GM18511 (cell line): ENCODE data around the gene SULT1A1.
A peak's percentile ranks its signal among the peaks of the same experiment; 100 is the strongest.
"Not testable (repeated sequence)": the region's sequence is repeated elsewhere in the genome, so short reads cannot be mapped to it uniquely, and the experiment has no call there.

Experiments
- ATAC-seq: cut with Tn5 transposase; IDR thresholded peaks from one replicate; pipeline ENCODE4 v1.9.1; 2021; ENCODE audit warnings: mild to moderate bottlenecking, moderate library complexity; ENCODE audit not compliant: unreplicated experiment

Gene SULT1A1

DNA sequence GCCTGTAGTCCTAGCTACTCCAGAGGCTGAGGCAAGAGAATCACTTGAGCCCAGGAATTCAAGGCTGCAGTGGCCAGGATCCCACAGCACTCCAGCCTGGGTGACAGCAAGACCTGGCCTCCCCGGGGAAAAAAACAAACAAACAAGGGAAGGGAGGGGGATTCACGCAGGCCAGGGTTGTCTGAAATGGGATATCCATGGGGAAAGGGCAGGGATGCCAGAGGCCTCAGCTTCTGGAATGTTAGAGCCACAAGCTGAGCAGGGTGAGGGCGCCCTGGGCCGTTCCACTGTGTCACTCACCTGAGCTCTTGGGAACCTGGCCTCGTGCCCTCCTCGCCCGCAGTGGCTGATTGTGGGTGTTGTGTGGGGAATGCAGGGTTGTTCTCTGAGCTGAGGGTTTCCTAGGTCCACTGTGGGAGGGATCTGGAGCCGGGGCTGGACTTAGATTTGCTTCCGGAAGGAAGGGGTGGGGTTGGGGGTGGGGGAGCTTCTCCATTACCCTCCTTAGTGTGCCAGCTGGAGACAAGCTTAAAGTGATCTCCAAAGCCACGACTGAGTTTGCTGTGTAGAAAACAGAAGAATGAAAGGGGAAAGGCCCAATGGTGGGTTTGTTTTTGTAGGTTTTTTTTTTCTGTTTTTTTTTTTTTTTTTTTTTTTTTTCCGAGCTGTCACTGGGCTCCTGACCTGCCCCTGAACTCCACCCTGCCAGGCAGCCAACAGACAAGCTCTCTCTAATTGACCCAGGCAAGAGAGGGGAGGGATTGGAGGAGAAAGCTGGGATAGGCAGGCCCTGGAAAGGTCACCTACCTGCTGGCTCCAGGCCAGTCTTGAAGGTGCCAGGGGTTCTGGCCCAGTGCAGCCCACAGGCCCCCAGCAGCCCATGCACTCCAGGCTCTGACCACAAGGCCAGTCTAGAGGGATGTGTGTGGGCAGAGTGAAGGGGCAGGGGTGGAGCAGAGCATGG, at the start of gene SULT1A1:
Gene SULT1A1, minus strand, starts transcription at position 414 of the 964 bp plus-strand sequence. CDS start 1,189 bp downstream, outside the sequence.
- ATAC-seq: no peak

DNA sequence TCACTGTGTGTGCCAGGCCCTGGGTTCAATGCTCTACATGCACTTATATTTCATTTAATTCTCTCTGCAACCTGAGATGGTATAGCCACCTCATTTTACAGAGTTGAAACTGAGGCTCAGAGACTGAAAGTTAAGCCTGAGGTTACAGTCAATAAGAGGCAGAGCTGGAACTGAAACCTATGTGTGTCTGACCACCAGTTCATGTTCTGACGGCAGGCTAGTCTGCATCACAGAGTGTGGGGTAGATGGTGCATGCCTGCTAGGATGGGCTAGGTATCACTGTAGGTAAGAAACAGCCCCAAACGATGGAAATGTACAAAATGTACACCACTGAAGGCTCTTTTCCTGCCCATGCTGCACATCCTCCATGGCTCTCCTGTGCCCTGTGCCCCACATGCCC, 30.1 kb upstream of the SULT1A1 start:
- ATAC-seq: not testable (repeated sequence)

GRCh38 chr16:28638359-28638758, 28.5 kb upstream of the SULT1A1 start:
- ATAC-seq: not testable (repeated sequence)

GRCh38 chr16:28637765-28638164, 27.9 kb upstream of the SULT1A1 start, which contains the start of gene NPIPB8:
NPIPB8 (plus strand) TSS chr16:28638065; CDS start chr16:28638361, 296 bp downstream.
- not testable (repeated sequence) for ATAC-seq

DNA sequence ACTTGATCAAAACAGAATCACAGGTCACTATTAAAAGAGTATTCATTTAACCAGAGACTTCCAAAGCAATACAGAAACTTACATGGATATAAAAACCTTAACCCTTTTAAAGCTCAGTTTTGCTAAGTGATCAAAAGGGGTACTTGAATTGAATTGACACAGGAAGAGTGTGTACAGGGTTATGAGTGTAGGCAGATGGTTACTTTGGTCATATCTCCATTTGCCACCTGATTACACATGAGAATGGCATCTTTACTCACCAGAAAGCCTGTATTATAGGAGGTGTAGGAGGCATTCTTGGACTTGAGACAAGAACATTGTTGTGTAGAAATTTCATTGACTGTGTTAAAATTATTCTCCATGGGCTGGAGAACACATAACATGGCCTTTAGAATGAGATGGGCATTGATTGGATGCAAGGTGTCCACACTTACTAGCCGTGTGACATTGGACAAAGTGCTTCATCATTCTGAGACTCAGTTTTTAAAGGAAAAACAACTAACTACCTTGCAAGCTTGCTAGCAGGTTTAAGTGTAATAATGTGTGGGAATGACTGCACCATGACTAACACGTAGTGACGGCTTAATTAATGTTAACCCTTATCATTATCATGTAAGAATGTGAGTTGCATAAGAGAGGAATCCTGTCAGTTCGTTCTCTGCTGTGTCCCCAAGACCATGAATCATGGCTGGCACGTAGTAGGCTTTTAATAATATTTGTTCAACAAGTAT, 26.4 kb upstream of the SULT1A1 start:
- not testable (repeated sequence) for ATAC-seq

- not testable (repeated sequence) for ATAC-seq
These were observed 21.1 kb upstream of the SULT1A1 start for GRCh38 chr16:28630905-28631304.

DNA sequence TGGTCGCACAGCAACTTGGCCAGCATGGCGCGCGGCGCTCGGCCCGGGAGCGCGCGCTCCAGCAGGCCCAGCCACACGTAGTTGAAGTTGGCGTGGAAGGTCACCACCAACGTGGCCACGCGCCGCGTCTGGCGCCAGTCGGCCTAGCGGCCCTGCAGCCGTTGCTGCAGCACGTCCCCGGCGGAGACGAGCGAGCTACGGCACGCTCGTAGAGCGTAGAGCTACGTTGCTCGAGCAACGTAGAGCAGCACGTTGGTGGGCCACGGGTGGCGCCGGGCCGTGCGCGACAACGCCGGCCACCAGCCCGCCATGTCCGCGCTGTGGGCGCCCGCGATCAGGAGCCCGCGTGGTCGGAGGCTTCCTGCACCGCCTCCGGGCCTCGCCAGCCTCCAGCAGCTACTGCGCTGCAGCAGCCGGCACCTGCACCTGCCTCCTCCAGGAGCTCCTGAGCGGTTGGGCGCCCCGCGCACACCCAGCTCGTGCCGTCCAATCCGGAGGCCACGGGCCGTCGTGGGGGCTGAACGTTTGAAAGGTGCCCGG, 13.4 kb upstream of the SULT1A1 start:
- ATAC-seq: no peak

DNA sequence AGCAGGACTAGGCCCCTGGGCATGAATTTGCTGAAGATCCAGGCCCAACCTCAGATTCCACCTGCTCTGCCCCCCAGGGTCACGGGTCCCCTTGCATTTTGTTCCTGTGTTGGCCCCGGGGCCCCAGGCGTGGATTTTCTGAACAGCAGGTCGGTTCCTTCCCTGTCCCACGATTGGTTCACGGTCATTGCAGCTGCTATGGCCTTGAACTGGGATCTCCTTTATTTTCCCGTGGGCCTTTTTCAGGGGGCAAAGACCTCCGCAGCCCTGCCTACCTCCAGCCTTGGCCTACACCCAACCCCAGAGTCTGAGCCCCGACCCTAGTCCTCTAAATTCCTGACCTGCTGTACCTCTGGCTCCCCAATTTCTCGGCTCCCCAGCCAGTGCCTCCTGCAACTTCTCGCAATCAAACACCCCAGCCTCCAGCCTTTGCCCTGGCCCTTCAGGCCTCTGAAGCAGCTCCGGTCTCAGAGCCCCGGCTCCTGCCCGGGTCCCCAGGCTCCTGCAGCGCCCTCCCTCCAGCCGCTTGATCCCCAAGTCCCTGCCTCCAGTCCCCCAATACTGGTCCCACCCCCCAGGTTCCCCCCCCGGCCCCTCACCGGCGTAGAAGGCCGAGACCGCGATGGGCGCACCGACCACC, 12.8 kb upstream of the SULT1A1 start:
- ATAC-seq: not testable (repeated sequence)

- ATAC-seq: no peak
These were observed 11.8 kb upstream of the SULT1A1 start for GRCh38 chr16:28621481-28622155.

DNA sequence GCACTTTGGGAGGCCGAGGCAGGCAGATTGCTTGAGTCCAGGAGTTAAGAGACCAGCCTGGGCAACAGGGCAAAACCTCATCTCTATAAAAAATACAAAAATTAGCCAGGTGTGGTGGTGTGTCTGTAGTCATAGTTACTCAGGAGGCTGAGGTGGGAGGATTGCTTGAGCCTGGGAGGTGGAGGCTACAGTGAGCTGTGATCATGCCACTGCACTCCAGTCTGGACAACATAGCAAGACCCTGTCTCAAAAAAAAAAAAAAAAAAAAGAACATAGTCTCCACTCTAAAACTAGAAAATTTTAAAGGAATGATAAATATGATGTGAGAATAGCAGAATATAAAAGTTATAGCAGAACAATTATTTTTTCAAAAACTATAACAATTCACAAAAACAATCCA, 10.5 kb upstream of the SULT1A1 start:
- not testable (repeated sequence) for ATAC-seq

GRCh38 chr16:28617874-28618273, 8.0 kb upstream of the SULT1A1 start:
- no peak for ATAC-seq

- no peak for ATAC-seq
These were observed 6.8 kb upstream of the SULT1A1 start for GRCh38 chr16:28616636-28617035.

GRCh38 chr16:28616224-28616577, 6.4 kb upstream of the SULT1A1 start:
- ATAC-seq: not testable (repeated sequence)

GRCh38 chr16:28615486-28616223, 5.8 kb upstream of the SULT1A1 start:
- ATAC-seq: not testable (repeated sequence)

GRCh38 chr16:28614561-28614960, 4.7 kb upstream of the SULT1A1 start:
- ATAC-seq: not testable (repeated sequence)

DNA sequence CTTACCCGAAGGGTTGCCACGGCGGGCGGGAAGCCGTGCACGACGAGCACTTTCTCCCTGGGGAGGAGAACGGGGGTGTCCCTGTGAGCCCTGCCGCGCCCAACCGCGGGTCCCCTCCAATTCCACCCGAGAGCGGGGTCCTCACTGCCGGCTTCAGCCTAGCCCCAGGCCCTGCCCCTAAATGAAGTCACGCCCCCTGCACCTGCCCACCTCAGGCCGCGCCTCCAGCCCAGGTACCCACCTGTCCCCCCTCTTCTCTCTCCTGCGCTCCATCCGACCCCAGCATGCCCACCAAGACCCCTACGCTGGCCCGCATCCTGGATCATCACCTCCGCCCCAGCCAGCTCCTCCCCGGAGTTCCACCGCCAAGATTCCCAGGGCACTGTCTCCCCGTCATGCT, 4.1 kb upstream of the SULT1A1 start:
- ATAC-seq: not testable (repeated sequence)

DNA sequence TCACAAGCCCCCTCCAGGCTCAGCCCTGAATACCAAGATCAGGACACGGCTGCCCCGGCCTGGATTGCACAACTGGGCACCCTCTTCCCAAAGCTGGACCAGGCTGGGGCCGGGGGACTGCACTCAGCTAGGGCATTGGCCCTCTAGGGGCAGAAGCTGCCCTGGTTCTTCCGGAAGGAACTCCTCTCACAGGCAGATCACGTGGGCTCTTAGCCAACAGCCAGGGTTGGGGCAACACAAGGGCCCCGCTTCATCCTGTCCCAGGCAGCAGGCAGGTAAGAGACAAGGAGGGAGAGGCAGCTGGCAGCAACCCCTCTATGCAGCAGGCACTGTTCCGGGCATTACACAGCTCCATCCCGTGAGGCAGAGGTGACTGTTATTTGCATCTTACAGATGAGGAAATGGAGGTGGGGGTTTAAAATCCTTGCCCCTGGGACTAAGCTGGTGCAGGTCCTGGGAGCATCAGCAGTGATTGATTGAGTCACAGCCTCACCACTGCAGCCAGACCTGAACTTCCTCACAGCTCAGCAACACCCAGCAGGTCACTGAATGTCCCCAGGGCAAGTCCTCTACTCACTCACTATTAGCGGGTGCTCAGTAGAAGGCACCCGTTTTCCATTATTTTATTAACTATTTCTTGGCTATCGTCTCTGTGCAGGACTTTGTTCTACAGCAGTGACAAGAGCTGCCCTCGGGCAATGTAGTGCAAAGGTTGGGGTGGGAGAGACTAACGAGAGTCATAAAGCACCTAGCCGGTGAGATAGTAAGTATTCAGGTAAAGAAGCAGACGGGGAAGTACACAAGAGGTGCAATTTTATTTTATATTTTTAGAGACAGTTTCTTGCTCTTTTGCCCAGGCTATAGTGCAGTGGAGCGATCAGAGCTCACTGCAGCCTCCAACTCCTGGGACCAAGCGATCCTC, 2.8 kb upstream of the SULT1A1 start:
- peak; percentile 73 for ATAC-seq

GRCh38 chr16:28610595-28611191, 849 bp upstream of the SULT1A1 start:
- ATAC-seq: no peak
